Measurements from ENCODE around the gene MTFP1.

Gene MTFP1

DNA sequence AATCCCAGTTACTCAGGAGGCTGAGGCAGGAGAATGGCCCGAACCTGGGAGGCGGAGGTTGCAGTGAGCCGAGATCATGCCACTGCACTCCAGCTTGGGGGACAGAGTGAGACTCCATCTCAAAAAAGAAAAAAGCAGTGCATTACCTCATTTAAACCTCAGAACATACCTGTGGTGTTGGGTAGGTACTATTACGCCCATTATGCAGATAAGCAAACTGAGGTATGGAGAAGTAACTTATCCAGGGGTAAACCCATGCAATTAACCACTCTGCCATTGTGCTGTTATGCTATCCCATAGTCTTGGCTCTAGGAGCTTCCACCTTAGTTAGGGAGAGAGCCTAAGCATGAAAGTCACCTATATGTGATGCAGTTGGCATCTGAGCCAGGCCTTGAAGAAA, 48.6 kb downstream of the MTFP1 start:
- TF ChIP-seq ZFX (IDR thresholded peaks at IDR 0.05; ENCODE audit: borderline replicate concordance) (no peak), CTCF (IDR thresholded peaks at IDR 0.05) (no peak)
- no peak overlapping the region for H3K27ac ChIP-seq

- TF ChIP-seq ZFX (IDR thresholded peaks at IDR 0.05; ENCODE audit: borderline replicate concordance), result no peak
- no peak for TF ChIP-seq CTCF (IDR thresholded peaks at IDR 0.05)
Observed at GRCh38 chr22:30474683-30475424, 49.3 kb downstream of the MTFP1 start.

More at GRCh38 chr22:30474683-30475424, 49.3 kb downstream of the MTFP1 start:
- H3K27ac ChIP-seq, result no peak overlapping the region

Measured in 22Rv1 (cell line).